ENCODE measurements around the gene BUD13.

GRCh38 chr11:116714902-116715301, 57.9 kb downstream of the BUD13 start:
- no peak for TF ChIP-seq HOXA7 (CRISPR knock-in tag; IDR thresholded peaks at IDR 0.05)
- no peak for TF ChIP-seq ELK1 (IDR thresholded peaks at IDR 0.05; ENCODE audit: low read depth, low read length)
- no peak for TF ChIP-seq USF2 (IDR thresholded peaks at IDR 0.05)
- TF ChIP-seq POLR2A (IDR thresholded peaks at IDR 0.05; ENCODE audit: low read length) = no peak
- no peak for TF ChIP-seq RAD21 (conservative IDR thresholded peaks at IDR 0.05 in 1 of 2, IDR thresholded peaks at IDR 0.05 in 1 of 2)
- no peak for TF ChIP-seq CTCF (IDR thresholded peaks at IDR 0.05)
- no peak for TF ChIP-seq EP300 (IDR thresholded peaks at IDR 0.05)
- TF ChIP-seq MAZ (IDR thresholded peaks at IDR 0.05; ENCODE audit: borderline replicate concordance, low read depth, low read length) = no peak
- TF ChIP-seq NFE2L2 (conservative IDR thresholded peaks at IDR 0.05; ENCODE audit: low read length) = no peak
- no peak for TF ChIP-seq KDM1A (IDR thresholded peaks at IDR 0.05; ENCODE audit: low read depth)
- TF ChIP-seq PBX3 (IDR thresholded peaks at IDR 0.05) = no peak
- no peak for TF ChIP-seq FOSL2 (IDR thresholded peaks at IDR 0.05)
- no peak for TF ChIP-seq FOSL2 (CRISPR knock-in tag; IDR thresholded peaks at IDR 0.05)
- no peak for TF ChIP-seq TP53 (CRISPR knock-in tag; IDR thresholded peaks at IDR 0.05)
- TF ChIP-seq MAX (IDR thresholded peaks at IDR 0.05) = no peak
